ENCODE measurements around the gene BRSK1.

- TF ChIP-seq NFIC (IDR thresholded peaks at IDR 0.05), result no peak
- TF ChIP-seq TAF1 (IDR thresholded peaks at IDR 0.05; ENCODE audit: low read depth), result no peak
- no peak for TF ChIP-seq RAD21 (IDR thresholded peaks at IDR 0.05; ENCODE audit: low read depth)
- TF ChIP-seq CEBPB (IDR thresholded peaks at IDR 0.05), result no peak
- no peak for TF ChIP-seq USF1 (IDR thresholded peaks at IDR 0.05)
- TF ChIP-seq, protein P1, sequence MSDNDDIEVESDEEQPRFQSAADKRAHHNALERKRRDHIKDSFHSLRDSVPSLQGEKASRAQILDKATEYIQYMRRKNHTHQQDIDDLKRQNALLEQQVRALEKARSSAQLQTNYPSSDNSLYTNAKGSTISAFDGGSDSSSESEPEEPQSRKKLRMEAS (IDR thresholded peaks at IDR 0.05), result no peak
- TF ChIP-seq TCF12 (IDR thresholded peaks at IDR 0.05; ENCODE audit: low read depth), result no peak
- TF ChIP-seq ZBTB7A (IDR thresholded peaks at IDR 0.05; ENCODE audit: low read depth), result no peak
- no peak for TF ChIP-seq TEAD4 (IDR thresholded peaks at IDR 0.05)
- TF ChIP-seq EGR1 (IDR thresholded peaks at IDR 0.05), result no peak
Measured at GRCh38 chr19:55305983-55306562, 22.3 kb downstream of the BRSK1 start.
